Stimulated activated CD8-positive, alpha-beta memory T cell treated with anti-CD3 and anti-CD28 coated beads, Interleukin-7, amount 100 ng/mL, for 48 hours (primary cell): Measurements from ENCODE around the gene AQP5.

Source experiments
- DNase-seq, 2 donors: peaks; one replicate each; pipeline ENCODE4 v3.0.0-alpha.2; 2020; ENCODE audit warnings: low read depth in 1 of 2; ENCODE audit errors: extremely low read depth in 1 of 2

Gene AQP5

DNA sequence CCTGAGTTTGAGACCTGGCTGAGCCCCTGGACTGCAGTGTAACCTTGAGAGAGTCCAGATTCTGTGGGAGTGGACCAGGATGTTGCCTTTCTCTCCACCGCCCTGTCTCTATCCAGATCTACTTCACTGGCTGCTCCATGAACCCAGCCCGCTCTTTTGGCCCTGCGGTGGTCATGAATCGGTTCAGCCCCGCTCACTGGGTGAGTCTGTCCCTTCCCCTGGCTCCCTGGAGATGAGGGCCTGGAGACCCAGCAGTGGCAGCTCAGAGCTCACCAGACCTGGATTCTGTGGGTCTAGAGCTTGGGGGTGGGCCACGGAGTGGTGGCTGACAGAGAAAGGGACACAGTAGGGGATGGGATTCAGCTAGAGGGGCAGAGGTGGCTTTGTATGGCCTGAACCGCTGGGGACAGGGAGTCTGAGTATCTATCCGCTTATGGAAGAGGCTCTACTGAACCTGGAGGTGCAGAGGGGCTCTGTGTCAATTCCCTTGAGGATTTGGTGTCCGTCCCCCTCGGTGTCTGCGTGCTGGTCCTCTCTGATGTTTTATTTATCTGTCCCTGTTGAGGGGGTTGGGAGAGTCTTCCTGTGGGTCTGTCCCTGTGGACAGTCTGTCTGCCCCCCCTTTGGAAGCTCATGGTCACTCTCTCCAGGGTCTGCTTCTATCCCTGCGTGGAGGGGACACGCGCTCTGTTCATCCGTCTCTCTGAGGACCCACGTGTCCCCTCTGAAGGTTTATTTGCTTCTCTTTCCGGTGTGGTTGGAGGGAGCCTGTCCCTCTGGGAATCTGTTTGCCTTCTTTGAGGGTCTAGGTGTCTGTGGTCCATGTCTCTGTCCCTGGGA, 2.5 kb downstream of the AQP5 start:
- no peak for DNase-seq

DNA sequence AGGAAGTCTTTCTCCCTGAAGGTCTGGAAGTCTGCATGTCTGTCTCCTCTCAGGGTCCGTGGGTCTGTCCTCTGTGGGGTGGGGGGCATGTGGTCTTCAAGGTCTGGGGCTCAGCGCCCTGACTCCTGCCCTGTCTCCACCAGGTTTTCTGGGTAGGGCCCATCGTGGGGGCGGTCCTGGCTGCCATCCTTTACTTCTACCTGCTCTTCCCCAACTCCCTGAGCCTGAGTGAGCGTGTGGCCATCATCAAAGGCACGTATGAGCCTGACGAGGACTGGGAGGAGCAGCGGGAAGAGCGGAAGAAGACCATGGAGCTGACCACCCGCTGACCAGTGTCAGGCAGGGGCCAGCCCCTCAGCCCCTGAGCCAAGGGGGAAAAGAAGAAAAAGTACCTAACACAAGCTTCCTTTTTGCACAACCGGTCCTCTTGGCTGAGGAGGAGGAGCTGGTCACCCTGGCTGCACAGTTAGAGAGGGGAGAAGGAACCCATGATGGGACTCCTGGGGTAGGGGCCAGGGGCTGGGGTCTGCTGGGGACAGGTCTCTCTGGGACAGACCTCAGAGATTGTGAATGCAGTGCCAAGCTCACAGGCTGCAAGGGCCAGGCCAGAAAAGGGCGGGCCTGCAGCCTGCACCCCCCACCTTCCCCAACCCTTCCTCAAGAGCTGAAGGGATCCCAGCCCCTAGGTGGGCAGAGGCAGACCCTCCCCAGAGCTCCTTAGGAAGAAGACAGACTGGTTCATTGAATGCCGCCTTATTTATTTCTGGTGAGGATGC, 3.4 kb downstream of the AQP5 start:
- DNase-seq = no peak

DNA sequence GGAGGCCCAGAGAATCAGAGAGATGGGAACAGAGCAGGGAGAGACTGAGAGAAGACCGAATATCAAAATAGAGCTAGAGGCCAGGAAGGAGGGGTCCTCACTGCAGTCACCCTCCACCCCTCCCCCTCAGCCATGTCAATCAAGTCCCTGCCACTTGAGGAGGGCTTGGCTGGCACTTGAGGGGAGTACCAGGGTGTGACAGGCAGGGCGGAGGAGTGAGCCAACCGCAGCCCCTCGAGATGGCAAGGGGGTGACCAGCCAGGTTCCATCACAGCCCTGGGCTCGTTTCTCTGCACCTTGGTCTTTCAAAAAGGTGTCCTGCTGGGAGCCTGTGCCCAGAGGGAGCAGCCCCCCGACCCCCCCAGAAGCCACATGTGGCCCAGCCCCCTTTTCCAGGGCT, 4.2 kb downstream of the AQP5 start:
- DNase-seq = no peak

DNA sequence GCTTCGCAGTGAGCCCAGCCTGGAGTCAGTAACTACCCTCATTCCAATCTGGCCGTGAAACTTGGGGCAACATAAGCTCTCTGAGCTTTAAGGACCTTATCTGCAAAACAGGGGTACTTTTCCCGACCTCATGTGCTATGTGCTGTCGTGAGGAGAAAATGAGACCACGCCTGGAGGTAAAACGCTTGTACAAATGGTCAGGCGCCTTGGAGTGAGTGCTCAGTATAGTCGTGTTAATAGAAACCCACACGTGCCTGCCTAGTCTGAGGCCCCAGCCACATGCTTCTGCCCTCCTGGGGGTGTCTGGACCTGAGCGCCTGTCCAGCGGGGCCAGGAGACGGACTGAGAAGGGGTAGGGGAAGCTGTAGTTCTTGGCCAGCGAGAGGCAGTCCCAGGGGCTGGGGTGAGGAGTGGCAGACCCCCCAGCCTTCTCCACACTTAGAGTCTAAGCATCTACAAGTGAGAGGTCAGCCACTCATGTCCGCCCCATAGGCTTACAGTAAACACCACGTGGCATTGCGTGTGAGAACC, 4.9 kb downstream of the AQP5 start:
- no peak for DNase-seq

DNA sequence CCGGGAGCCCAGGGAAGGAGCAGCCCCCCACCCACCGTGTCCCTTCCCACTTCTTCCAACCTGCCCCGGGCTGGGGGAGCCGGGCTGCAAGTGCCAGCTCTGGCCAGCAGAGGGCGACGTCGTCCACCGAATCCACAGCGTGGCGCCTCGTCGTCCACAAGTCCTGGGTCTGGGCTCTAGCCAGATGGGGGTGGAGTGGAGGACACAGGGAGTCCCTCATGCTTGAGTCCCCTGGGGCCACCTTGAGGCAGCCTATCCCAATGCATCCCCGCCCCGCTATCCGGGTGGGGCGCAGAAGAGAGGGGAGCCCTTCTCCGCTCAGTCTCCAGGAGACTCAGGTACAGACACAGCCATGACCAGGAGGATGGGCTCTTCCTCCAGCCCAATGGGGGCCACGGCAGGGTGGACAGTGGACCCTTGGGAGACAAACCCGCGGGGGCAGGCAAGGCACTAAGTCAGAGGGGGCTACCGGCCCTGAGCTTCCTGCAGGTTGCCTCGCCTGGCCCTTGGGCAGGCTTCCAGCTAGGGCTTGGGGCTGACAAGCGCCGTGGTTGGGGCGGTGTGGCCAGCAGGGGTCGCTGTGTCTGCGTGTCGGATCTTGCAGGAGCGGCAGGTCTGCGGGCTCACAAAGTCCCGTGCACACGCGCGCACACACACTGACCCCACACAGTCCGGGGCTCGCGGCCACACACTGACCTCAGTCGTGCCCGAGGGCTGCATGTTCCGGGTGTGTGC, 5.5 kb downstream of the AQP5 start:
- peak; percentile 73 to 81 for DNase-seq

- DNase-seq = no peak
Observed at GRCh38 chr12:49967777-49968250, 6.1 kb downstream of the AQP5 start.

- DNase-seq = no peak
Observed at GRCh38 chr12:49968471-49968870, 6.8 kb downstream of the AQP5 start.

DNA sequence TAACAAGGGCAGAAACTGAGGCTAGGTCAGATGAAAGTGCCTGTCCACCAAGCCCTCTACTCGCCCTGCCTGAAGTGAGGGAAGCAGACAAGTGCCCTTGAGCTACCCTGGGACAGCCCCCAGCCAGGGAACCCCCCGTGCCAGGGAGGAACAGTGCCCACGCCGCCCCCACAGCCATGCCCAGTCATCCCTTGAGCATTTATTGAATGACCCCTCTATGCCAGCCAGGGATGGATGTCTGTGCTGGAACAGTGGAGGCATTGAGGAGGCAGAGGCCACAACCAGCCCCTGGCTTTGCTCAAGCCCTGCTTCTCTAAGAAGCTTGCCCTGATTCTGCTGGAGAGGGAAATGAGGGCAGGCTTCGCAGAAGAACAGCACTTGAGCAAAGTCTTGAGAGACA, 7.4 kb downstream of the AQP5 start:
- DNase-seq = no peak

DNA sequence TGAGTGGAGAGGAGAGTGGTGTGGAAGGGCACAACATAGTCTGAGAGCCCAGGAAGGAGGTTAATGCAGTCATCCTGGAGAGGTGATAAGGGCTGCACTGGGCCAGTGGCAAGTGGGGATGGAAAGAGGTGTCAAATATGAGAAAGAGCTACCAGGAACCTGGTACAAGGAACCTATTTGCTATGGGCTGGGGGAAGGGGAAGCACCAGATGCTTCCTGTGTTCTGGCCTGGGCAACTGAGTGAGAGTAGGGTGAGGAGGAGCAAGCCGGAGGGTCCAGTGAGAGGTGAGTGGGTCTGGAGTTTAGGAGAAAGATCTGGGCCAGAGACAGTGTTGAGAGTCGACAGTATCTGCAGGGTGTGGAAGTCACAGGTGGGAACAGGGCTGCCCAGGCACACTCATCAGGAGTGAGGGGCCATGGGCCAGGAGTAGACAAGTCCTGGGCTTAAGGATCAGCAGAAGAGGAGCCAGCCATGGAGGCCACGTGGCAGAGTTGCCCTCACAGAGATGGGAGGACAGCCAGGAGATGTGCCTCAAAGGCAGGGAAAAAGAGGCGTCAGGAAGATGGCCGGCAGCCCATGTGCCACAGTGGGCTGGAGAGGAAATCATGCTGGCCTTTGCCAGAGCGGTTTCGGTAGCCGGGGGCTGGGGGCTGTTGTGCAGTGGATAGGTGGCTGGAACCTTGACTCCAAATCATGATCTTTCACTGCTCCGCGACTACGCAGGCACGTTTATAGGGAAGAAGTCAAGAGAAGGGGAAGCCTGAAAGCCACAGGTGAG, 8.2 kb downstream of the AQP5 start:
- no peak for DNase-seq

- no peak for DNase-seq
Observed at GRCh38 chr12:49970658-49971057, 9.0 kb downstream of the AQP5 start.

GRCh38 chr12:49971141-49971540, 9.5 kb downstream of the AQP5 start:
- no peak for DNase-seq

- no peak for DNase-seq
Observed at GRCh38 chr12:49972129-49972528, 10.5 kb downstream of the AQP5 start.

- no peak for DNase-seq
Observed at GRCh38 chr12:49972641-49973360, 11.1 kb downstream of the AQP5 start, which contains the start of gene AQP6. TSS of gene AQP6 (plus strand) at chr12:49972947. CDS start at chr12:49973174, 227 bp downstream.

- no peak for DNase-seq
Observed at GRCh38 chr12:49973361-49973830, 11.7 kb downstream of the AQP5 start.

DNA sequence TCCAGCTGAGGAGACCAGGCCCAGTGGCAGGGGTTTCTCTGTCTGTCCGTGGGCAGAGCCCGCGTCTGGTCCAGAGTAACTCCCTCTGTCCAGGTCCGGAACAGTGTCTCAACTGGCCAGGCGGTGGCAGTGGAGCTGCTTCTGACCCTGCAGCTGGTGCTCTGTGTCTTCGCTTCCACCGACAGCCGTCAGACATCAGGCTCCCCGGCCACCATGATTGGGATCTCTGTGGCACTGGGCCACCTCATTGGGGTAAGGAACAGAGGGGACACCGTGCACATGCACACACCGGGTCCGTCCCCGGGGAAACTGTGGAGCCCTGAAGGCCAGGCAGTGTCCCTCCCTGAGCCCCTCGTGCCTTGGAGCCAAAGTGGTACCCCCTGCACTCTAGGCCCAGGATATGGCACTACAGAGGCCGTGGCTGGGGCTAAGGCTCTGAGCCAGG, 12.6 kb downstream of the AQP5 start:
- DNase-seq = no peak

DNA sequence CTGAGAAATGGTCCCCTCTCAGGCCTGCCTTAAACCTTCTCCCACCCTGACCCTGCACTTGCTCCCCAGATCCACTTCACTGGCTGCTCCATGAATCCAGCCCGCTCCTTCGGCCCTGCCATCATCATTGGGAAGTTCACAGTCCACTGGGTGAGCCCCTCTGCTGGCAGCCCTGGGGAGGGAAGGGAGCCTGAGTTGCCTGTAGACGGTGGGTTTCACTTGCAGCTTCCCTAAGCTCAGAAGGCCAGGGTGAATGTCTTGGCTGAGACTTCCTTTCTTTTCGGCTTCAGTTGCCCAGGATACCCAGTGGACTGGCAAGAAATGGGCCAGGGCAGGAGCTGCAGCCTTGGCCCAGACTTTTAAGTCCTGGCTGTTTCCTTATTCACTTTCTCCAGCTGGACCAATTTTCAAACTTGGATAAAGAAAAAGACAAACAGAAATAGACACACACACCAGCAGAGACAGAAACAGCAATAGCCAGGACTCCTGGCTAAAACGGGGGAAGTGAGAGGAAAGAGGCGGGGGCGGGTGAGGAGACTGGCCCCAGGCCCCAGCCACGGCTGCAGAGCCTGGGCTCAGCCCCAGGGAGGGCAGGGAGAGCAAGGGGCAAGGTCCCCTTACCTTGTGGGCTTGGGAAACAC, 13.1 kb downstream of the AQP5 start:
- DNase-seq = no peak

- DNase-seq = no peak
Observed at GRCh38 chr12:49975318-49975761, 13.7 kb downstream of the AQP5 start.

DNA sequence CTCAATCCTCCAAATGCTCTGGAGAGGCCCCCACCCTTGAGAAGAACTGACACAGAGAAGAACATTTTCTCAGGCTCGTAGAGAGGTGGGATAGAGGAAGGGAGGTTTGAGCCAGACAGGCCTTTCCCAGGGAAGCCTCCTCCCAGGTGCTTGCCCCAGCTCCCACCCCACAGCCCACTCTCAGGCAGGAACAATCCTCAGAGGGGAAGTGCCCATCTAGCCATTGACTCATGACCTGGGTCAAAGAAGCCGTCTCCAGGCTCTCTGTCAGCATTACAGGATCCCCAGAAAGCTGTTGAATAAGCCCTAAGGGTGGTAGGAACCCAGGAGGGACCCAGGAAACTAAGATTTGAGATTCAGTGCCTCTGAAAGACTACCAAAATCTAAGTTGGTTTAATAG, 14.9 kb downstream of the AQP5 start:
- no peak for DNase-seq

- no peak for DNase-seq
Observed at GRCh38 chr12:49978125-49978524, 16.5 kb downstream of the AQP5 start.
